ENCODE results near the gene SERPINF2.
"Not testable (repeated sequence)": the region's sequence is repeated elsewhere in the genome, so short reads cannot be mapped to it uniquely, and the experiment has no call there.

SERPINF2 gene

DNA sequence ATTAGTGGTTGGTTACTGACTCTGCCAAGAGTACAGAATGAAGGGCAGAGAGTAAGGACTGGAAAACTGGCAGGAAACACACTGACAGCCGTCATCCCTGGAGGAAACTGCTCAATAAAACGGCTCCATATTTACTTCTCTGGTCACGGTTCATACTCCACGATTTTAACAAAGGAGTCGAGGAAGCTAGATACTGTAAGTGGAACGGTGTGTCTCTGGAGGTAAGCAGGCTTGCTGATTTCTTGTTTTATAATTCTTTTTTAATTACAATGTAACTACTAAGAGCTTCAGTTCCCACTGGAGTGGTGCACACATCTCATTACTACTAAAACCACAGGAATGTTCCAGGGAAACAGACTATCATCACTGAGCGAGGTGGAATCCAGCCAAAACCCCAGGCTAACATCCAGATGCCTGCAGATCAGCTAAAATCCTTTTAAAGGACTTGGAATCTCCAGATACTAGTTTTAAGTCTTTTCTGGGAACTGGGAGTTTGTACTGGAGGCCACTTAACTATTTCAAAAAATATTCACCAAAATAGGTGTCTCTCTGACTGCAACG is 37.0 kb downstream of the SERPINF2 start:
- H3K9me3 Mint-ChIP-seq: no peaks in the 10 kb centered on the region
- DNase-seq (no peak), ATAC-seq (no peak)
- no peaks in the 10 kb centered on the region for H3K27me3 Mint-ChIP-seq
- H3K27ac Mint-ChIP-seq: no peak overlapping the region
- H3K4me1 Mint-ChIP-seq: no peaks in the 10 kb centered on the region
- H3K4me3 Mint-ChIP-seq: no peak overlapping the region

GRCh38 chr17:1782171-1782567 is 39.5 kb downstream of the SERPINF2 start:
- H3K4me3 Mint-ChIP-seq: no peak overlapping the region
- H3K27me3 Mint-ChIP-seq: no peaks in the 10 kb centered on the region
- H3K27ac Mint-ChIP-seq: no peak overlapping the region
- no peaks in the 10 kb centered on the region for H3K4me1 Mint-ChIP-seq
- DNase-seq (no peak), ATAC-seq (no peak)
- no peaks in the 10 kb centered on the region for H3K9me3 Mint-ChIP-seq

GRCh38 chr17:1783271-1783670 is 40.6 kb downstream of the SERPINF2 start:
- Mint-ChIP-seq H3K9me3 (no peaks in the 10 kb centered on the region), H3K4me3 (no peak overlapping the region)

GRCh38 chr17:1783834-1784611 is 41.4 kb downstream of the SERPINF2 start:
- peak; percentile 62 for ATAC-seq
- Mint-ChIP-seq H3K4me3 (no peak overlapping the region), H3K27ac (no peak overlapping the region), H3K4me1 (no peaks in the 10 kb centered on the region), H3K27me3 (no peaks in the 10 kb centered on the region), H3K9me3 (no peaks in the 10 kb centered on the region)
- no peak for DNase-seq

More at GRCh38 chr17:1783271-1783670, 40.6 kb downstream of the SERPINF2 start:
- Mint-ChIP-seq H3K27ac (peak overlapping the region; percentile 33 to 42), H3K27me3 (no peaks in the 10 kb centered on the region), H3K4me1 (no peaks in the 10 kb centered on the region)
- ATAC-seq (no peak), DNase-seq (no peak)

GRCh38 chr17:1785930-1786329 is 43.3 kb downstream of the SERPINF2 start:
- no peak for ATAC-seq

GRCh38 chr17:1786708-1787107 is 44.0 kb downstream of the SERPINF2 start:
- DNase-seq (no peak), ATAC-seq (no peak)
- Mint-ChIP-seq H3K4me3 (no peak overlapping the region), H3K4me1 (no peaks in the 10 kb centered on the region), H3K27me3 (no peaks in the 10 kb centered on the region), H3K9me3 (no peaks in the 10 kb centered on the region), H3K27ac (no peak overlapping the region)

More at GRCh38 chr17:1785930-1786329, 43.3 kb downstream of the SERPINF2 start:
- Mint-ChIP-seq H3K4me1 (no peaks in the 10 kb centered on the region), H3K9me3 (no peaks in the 10 kb centered on the region), H3K4me3 (no peak overlapping the region), H3K27me3 (no peaks in the 10 kb centered on the region), H3K27ac (no peak overlapping the region)
- no peak for DNase-seq

GRCh38 chr17:1787301-1787902 is 44.7 kb downstream of the SERPINF2 start:
- no peak for DNase-seq
- Mint-ChIP-seq H3K4me1 (no peaks in the 10 kb centered on the region), H3K27ac (peak overlapping the region; percentile 47 to 75), H3K4me3 (no peak overlapping the region), H3K9me3 (no peaks in the 10 kb centered on the region), H3K27me3 (no peaks in the 10 kb centered on the region)
- no peak for ATAC-seq

- H3K4me3 Mint-ChIP-seq: no peak overlapping the region
- ATAC-seq (no peak), DNase-seq (no peak)
- no peaks in the 10 kb centered on the region for H3K27me3 Mint-ChIP-seq
- H3K27ac Mint-ChIP-seq: no peak overlapping the region
- no peaks in the 10 kb centered on the region for H3K9me3 Mint-ChIP-seq
- peaks cover 6% of the 10 kb centered on the region for H3K4me1 Mint-ChIP-seq
Measured at GRCh38 chr17:1789936-1790335, 47.3 kb downstream of the SERPINF2 start.

DNA sequence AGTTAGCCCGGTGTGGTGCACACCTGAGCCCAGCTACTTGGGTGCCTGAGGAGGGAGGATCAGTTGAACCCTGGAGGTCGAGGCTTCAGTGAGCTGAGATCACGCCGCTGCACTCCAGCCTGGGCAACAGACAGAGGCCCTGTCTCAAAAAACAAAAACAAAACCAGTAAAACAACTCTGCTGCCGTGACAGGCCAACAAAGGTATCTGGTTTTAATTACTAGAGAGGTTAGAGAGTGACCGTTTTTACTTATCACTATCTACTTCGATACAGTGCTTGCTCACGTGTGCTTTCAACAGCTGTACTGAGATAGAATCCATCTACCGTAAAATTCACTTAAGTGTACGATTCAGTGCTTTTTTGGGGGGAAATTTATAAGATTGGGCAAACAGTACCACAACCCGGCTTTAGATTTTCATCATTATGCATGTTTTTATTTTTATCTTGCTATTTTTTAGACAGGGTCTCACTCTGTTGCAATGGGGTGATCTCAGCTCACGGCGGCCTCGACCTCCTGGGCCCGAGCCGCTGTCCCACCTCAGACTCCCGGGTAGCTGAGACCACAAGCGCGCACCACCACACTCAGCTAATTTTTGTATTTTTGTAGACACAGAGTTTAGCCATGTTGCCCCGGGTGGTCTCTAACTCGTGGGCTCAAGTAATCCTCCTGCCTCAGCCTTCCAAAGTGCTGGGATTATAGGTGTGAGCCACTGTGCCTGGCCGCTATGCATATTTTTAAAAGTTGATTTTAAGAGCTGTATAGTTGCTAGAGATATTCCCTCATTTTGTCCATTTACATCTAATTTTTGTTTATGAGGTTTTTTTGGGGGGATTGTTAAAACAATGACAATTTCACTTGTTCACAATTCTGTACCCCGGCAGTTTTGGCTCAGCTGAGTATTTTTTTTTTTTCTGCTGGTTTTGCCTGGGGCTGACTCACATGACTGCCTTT is 50.1 kb downstream of the SERPINF2 start:
- no peak for DNase-seq
- no peak for ATAC-seq
- H3K4me3 Mint-ChIP-seq: no peak overlapping the region
- no peak overlapping the region for H3K27ac Mint-ChIP-seq
- peaks cover 23% of the 10 kb centered on the region for H3K4me1 Mint-ChIP-seq
- no peaks in the 10 kb centered on the region for H3K27me3 Mint-ChIP-seq
- no peaks in the 10 kb centered on the region for H3K9me3 Mint-ChIP-seq

DNA sequence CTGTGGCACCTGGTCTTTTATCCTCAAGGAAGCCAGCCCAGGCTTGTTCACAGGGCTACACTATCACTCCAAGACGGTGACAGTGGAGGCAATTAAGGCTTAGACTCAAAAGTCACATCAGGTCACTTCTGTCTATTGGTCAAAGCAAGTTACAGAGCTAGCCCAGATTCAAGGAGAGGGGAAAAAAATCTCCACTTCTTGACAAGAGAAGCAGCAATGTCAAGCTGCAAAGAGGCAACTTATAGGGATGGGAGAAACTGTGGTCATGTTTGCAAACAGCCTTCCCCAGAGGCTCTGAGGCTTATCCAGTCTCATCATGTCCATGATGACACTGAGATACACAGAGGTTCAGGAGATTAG is 50.8 kb downstream of the SERPINF2 start:
- H3K4me3 Mint-ChIP-seq: no peak overlapping the region
- DNase-seq (no peak), ATAC-seq (no peak)
- peaks cover 23% of the 10 kb centered on the region for H3K4me1 Mint-ChIP-seq
- no peak overlapping the region for H3K27ac Mint-ChIP-seq
- no peaks in the 10 kb centered on the region for H3K27me3 Mint-ChIP-seq
- H3K9me3 Mint-ChIP-seq: no peaks in the 10 kb centered on the region

DNA sequence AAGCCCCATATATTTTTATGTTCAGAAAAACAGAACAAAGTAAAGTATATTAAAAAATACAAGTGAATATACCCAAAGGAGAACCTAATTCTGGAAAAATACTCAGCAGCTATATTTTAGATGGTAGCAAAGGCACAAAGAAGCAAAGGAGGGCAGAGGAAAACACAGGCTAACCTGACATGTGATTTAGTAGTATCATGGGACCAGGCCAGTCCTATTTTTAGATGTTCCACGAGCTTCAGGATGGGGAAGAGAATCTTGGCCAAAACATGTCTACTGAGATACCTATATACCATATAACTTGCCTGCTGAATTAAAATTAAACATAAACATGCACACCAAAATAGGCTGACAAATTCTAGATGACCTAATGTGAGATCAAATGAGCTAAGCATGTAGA is 54.1 kb downstream of the SERPINF2 start:
- no peak for ATAC-seq
- Mint-ChIP-seq H3K4me1 (peaks cover 23% of the 10 kb centered on the region), H3K27ac (no peak overlapping the region), H3K9me3 (no peaks in the 10 kb centered on the region), H3K4me3 (no peak overlapping the region), H3K27me3 (no peaks in the 10 kb centered on the region)
- no peak for DNase-seq

- H3K27ac Mint-ChIP-seq: no peak overlapping the region
- H3K4me1 Mint-ChIP-seq: peaks cover 23% of the 10 kb centered on the region
- no peak overlapping the region for H3K4me3 Mint-ChIP-seq
- H3K27me3 Mint-ChIP-seq: no peaks in the 10 kb centered on the region
- ATAC-seq: no peak
- no peaks in the 10 kb centered on the region for H3K9me3 Mint-ChIP-seq
- DNase-seq: no peak
Measured at GRCh38 chr17:1797323-1797722, 54.7 kb downstream of the SERPINF2 start.

- not testable (repeated sequence) for H3K9me3 Mint-ChIP-seq, H3K27me3 Mint-ChIP-seq, DNase-seq, ATAC-seq, H3K4me3 Mint-ChIP-seq, H3K27ac Mint-ChIP-seq
- peaks cover 23% of the 10 kb centered on the region for H3K4me1 Mint-ChIP-seq
Measured at GRCh38 chr17:1797846-1798245, 55.2 kb downstream of the SERPINF2 start.

GRCh38 chr17:1800240-1800639 is 57.6 kb downstream of the SERPINF2 start:
- DNase-seq (no peak), ATAC-seq (no peak)
- Mint-ChIP-seq H3K27ac (no peak overlapping the region), H3K4me1 (peaks cover 14% of the 10 kb centered on the region), H3K9me3 (no peaks in the 10 kb centered on the region), H3K27me3 (no peaks in the 10 kb centered on the region), H3K4me3 (no peak overlapping the region)

DNA sequence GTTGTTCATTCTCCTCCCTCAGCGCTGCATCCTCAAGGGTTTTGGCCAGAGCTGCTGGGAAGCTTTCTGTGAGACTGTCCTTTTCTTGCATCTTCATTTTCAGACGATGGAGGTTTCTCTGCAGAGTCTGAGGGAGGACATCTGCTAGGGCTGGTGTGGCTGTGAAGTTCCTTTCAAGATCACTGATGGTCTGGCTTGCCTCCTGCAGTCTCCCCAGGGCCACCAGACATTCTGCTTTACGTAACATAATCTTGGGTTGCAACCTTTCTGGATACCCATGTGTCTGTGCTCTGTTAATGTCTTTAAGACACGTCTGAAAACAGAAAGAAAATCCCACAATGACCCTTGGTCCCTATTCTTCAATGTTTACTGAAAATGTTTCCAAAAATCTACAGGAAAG is 58.0 kb downstream of the SERPINF2 start:
- DNase-seq (no peak), ATAC-seq (no peak)
- H3K27me3 Mint-ChIP-seq: no peaks in the 10 kb centered on the region
- peaks cover 11% of the 10 kb centered on the region for H3K4me1 Mint-ChIP-seq
- no peak overlapping the region for H3K4me3 Mint-ChIP-seq
- H3K9me3 Mint-ChIP-seq: no peaks in the 10 kb centered on the region
- no peak overlapping the region for H3K27ac Mint-ChIP-seq

Measured in stimulated activated naive CD8-positive, alpha-beta T cell treated with anti-CD3 and anti-CD28 coated beads, Interleukin-15, amount 100 ng/mL, for 72 hours (primary cell).